Left ventricle myocardium superior (tissue), 1 donor: Measurements from ENCODE around the gene VIPR2. TPM values are rescaled to one million over a fixed set of nuclear protein-coding genes. Genes with fewer than 3 reads are reported as not detected.
A peak's percentile ranks its signal among the peaks of the same experiment; 100 is the strongest.
"Not testable (repeated sequence)": the region's sequence is repeated elsewhere in the genome, so short reads cannot be mapped to it uniquely, and the experiment has no call there.

Experiments used
- ATAC-seq: fragments of 200-7000 bp; cut with Tn5 transposase; one replicate; pipeline ENCODE4 v1.9.1; 2020; ENCODE audit warnings: mild to moderate bottlenecking, moderate library complexity
- DNase-seq: peaks from one replicate; pipeline ENCODE4 v3.0.0-alpha.2; 2020
- intact Hi-C: fragments of 100-400 bp; cut with micrococcal nuclease; formaldehyde crosslinking; loops from one replicate; pipeline ENCODE4 v1.11.0; 2022
- total RNA-seq: library from RNA; stranded (reverse); fragmentation: NEBNext Ultra II Directional; extraction: Animal tissue kit (Norgen Biotek cat#: 25700); gene quantifications from one replicate; pipeline ENCODE4 v1.2.1, GENCODE V29; 2021
- donor health status: DM: no; HTN: yes; CAD: no; lungs with severe emphysema.

The VIPR2 gene
- total RNA-seq, 1 donor from 2014 or later, result 21.3 TPM

- intact Hi-C loops, result no loop called here
- DNase-seq, result no peak
Measured at GRCh38 chr7:159125104-159125954, 19.3 kb downstream of the VIPR2 start.

DNA sequence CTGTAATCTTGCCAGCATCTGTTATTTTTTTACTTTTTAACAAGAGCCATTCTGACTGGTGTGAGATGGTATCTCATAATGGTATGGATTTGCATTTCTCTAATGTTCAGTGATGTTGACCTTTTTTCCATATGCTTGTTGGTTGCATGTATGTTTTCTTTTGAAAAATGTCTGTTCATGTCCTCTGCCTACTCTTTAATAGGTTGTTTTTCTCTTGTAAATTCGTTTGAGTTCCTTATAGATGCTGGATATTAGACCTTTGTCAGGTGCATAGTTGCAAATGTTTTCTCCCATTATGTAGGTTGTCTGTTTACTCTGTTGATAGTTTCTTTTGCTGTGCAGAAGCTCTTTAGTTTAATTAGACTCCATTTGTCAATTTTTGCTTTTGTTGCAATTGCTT lies 20.9 kb downstream of the VIPR2 start:
- ATAC-seq, intact Hi-C loops, DNase-seq: not testable (repeated sequence)

More at GRCh38 chr7:159125104-159125954, 19.3 kb downstream of the VIPR2 start:
- no peak for ATAC-seq

GRCh38 chr7:159123294-159123693 lies 21.4 kb downstream of the VIPR2 start:
- DNase-seq, ATAC-seq, intact Hi-C loops: not testable (repeated sequence)

DNA sequence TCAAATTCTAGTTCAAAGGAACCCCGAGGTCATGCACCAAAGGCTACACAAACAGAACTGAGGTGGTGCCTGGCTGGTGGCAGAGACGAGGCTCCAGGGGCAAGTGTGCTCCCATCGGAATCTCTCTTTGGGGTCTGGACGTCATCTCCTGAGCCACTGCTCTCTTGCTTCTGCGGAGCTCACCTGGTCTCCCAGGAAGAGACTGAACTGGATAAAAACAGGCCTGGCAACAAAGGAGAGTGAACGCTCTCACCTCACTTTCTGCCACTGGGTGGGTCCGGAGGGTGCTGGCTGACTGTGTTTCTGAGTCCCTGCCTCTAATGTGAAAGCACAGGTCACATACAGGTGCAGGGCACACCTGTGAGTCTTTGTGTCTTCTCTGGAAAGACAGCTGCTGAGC lies 22.4 kb downstream of the VIPR2 start:
- ATAC-seq, result no peak

GRCh38 chr7:159121476-159121875 lies 23.2 kb downstream of the VIPR2 start:
- ATAC-seq (no peak), DNase-seq (no peak)
- intact Hi-C loops, result no loop called here

More for the DNA sequence above, 22.4 kb downstream of the VIPR2 start:
- DNase-seq, result no peak
- intact Hi-C loops, result no loop called here

- ATAC-seq (no peak), DNase-seq (peak; percentile 10)
Measured at GRCh38 chr7:159121068-159121467, 23.6 kb downstream of the VIPR2 start.

DNA sequence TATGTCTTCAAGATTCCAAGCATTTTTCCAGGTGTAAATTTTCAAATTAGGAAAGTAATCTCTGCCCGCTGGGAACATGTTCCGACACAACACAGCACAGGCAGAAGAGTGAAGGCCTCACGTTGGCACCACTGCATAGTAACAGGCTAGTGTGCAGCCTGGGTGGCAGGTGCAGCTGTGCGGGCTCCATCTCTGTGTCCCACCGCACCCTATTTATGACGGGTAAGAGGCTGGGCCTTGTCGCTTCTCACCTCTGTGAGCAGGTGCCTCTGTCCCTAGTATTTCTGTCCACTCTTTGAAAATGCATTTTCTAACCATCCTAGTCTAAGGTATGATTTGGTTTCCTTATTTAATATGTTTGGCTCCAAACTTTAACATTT lies 24.1 kb downstream of the VIPR2 start:
- intact Hi-C loops, result no loop called here
- no peak for DNase-seq
- no peak for ATAC-seq

More at GRCh38 chr7:159121068-159121467, 23.6 kb downstream of the VIPR2 start:
- intact Hi-C loops, result no loop called here

DNA sequence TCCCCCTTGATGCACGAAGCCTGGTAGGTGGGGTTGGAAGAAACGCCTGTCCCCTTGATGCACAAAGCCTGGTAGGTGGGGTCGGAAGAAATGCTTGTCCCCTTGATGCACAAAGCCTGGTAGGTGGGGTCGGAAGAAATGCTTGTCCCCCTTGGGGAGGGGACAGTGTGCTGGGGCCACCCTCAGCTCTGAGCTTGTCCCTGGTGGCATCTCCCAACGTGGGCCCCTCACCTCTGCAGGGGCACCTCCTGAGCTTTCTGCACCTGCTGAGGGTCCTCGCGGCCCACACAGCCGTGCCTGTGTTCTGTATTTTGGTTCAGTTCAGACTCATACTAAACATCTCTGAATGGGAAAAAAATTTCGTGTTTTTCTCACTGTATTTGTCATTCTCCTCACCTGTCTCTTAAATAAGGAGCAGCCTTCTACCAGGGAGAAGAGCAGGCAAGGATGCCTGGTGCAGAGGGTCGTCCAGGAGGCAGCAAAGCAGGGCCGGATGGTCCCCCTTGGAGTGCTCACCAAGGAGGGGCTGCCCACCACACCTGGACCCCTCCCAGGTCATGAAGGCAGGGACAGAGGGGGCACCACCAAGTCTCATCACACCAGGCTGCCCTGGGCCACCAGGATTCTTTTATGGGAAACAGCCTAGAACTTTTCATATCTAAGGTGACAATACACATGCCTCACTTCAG lies 24.7 kb downstream of the VIPR2 start:
- intact Hi-C loops, result no loop called here
- DNase-seq (no peak), ATAC-seq (no peak)

- no peak for ATAC-seq
- DNase-seq, result no peak
- intact Hi-C loops, result no loop called here
Measured at GRCh38 chr7:159119026-159119741, 25.5 kb downstream of the VIPR2 start.

- ATAC-seq (no peak), DNase-seq (no peak)
Measured at GRCh38 chr7:159118623-159119022, 26.0 kb downstream of the VIPR2 start.

DNA sequence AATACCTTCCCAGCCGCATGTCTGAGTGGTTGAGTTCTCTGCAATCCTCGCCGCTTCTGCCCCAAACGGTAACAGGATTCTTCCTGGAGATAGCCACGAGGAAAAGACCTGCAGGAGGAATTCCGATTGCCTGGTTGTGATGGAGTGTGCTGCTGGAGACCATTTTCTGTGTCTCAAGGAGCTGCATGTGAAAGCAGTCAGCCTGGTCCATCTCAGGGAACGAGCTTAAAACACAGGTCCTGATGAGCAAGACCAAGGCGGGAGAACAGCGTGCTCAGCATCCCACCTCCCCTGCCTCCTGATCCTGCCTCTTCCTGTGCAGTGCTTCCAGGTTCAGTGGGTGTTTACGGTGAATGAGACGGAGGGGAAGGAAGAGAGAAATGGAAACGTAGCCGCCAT lies 26.5 kb downstream of the VIPR2 start:
- DNase-seq (peak; percentile 9), ATAC-seq (no peak)
- intact Hi-C loops, result no loop called here

More at GRCh38 chr7:159118623-159119022, 26.0 kb downstream of the VIPR2 start:
- intact Hi-C loops, result no loop called here

DNA sequence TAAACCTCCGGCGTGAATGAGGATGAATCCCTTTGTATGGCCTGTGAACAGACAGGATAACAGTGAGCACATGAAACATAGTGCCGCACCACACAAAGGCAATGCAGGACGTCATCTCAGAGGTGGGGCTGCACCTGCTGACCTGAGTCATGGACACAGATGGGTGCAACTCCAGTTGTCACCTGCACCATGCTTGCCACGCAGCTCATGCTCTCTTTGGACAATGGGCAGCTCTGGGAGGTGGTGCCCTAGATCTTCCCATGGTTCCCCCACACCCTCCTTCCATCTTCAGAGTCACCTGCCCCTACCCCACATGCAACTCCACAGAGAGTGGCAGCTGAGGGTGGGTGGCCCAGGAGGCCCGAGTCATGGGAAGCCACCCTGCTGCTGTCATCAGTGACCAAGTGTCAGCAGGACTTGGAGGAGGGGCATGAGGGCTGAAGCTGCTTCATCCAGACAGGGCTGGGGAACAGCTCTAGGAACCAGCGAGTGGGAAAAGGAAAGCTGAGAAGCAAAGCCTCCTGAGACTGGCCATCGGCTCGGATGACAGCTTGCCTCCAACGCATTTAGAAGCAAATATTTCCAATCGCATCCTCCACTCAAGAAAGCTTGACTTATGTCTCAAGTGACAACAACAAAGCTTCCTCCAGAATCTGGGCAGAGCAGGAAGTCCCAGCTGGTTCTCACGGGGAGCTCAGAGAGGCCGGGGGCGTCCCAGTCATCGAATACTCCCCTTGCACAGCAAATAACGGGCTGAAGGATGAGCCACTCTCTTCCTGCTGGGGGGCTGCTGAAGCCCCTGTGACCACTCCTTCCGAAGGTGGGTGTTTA lies 27.1 kb downstream of the VIPR2 start:
- ATAC-seq, result no peak
- intact Hi-C loops, result no loop called here

GRCh38 chr7:159116581-159117339 lies 27.9 kb downstream of the VIPR2 start:
- no peak for ATAC-seq
- intact Hi-C loops, result no loop called here
- no peak for DNase-seq

More for the DNA sequence above, 27.1 kb downstream of the VIPR2 start:
- DNase-seq, result no peak

- intact Hi-C loops, result no loop called here
- ATAC-seq (peak; percentile 50), DNase-seq (peak; percentile 33)
Measured at GRCh38 chr7:159115601-159116501, 28.8 kb downstream of the VIPR2 start.

- intact Hi-C loops, result no loop called here
- peak; percentile 68 for ATAC-seq
- DNase-seq, result no peak
Measured at GRCh38 chr7:159114981-159115380, 29.7 kb downstream of the VIPR2 start.

- DNase-seq (no peak), ATAC-seq (peak; percentile 11)
- intact Hi-C loops, result no loop called here
Measured at GRCh38 chr7:159114096-159114495, 30.6 kb downstream of the VIPR2 start.

DNA sequence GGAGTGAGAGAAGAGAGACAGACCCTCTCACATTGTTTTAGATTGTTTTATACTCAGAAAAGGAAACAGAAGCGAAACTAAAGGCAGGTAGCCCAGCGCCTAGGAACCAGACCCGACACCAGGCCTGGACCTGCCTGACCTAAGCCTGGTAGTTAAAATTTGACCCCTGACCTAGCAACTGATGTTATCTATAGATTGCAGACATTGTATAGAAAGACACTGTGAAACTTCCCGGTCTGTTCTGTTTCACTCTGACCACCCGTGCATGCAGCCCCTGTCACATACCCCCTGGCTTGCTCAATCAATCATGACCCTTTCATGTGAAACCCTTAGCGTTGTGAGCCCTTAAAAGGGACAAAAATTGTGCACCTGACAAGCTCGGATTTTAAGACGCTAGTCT lies 31.6 kb downstream of the VIPR2 start:
- ATAC-seq (no peak), DNase-seq (no peak)
- intact Hi-C loops, result no loop called here
